Activated CD4-positive, alpha-beta T cell treated with anti-CD3 and anti-CD28 coated beads, Interleukin-2, amount 10 ng/mL, durations not matched to agents 7 days and 5 days (primary cell): ENCODE data around the gene ETNPPL. TPM values are rescaled to one million over a fixed set of nuclear protein-coding genes. Genes with fewer than 3 reads are reported as not detected.

ENCODE experiments used
- CTCF ChIA-PET: fragments of 350-600 bp; sonication (Branson Sonifier 250); formaldehyde crosslinking; loops from one replicate; lab custom pipeline; 2021; ENCODE audit warnings: antibody characterized with exemption; lab: Charles Lee
- POLR2A ChIA-PET: fragments of 350-600 bp; sonication (Branson Sonifier 250); formaldehyde crosslinking; loops from one replicate; lab custom pipeline; 2021; ENCODE audit warnings: antibody characterized with exemption; lab: Charles Lee
- DNase-seq: peaks from one replicate; pipeline ENCODE4 v3.0.0-alpha.2; 2020
- H3K27ac Mint-ChIP-seq: one replicate; pipeline ENCODE4 v1.8.0; 2021; ENCODE audit warnings: mild to moderate bottlenecking, moderate library complexity, mixed read lengths
- H3K27me3 Mint-ChIP-seq: one replicate; pipeline ENCODE4 v1.8.0; 2021; ENCODE audit warnings: mixed read lengths
- H3K36me3 Mint-ChIP-seq: one replicate; pipeline ENCODE4 v1.8.0; 2021; ENCODE audit warnings: low read depth, mixed read lengths
- H3K4me1 Mint-ChIP-seq: one replicate; pipeline ENCODE4 v1.8.0; 2021; ENCODE audit warnings: mixed read lengths
- H3K4me3 Mint-ChIP-seq: one replicate; pipeline ENCODE4 v1.8.0; 2021; ENCODE audit warnings: mild to moderate bottlenecking, moderate library complexity, mixed read lengths
- H3K9me3 Mint-ChIP-seq: one replicate; pipeline ENCODE4 v1.8.0; 2021; ENCODE audit warnings: mixed read lengths
- total RNA-seq, 2 experiments: library from RNA; stranded (reverse); gene quantifications; one replicate each; pipeline ENCODE4 v1.2.3, GENCODE V29; 2021

The ETNPPL gene
- total RNA-seq, 2 experiments from 2014 or later = not detected

DNA sequence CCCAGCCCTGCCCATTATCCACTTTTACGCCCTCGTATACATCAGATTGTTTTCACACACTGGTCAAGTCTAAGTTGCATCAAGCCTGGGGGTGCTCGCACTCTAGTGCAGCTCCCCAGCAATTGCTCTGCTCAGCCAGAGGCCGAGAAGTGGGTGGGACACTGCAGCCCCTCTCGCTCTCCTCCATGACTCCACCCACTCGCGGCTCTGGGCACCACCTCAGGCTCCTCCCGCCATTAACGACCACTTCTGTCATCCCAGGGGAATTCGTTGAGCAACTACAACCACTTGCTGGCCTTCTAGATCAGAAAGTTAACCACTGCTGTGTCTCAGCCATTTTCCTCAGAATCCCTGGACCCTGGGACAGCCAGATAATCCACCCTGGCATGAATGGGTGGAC lies 53.6 kb downstream of the ETNPPL start:
- H3K4me3 Mint-ChIP-seq = no peak overlapping the region
- H3K36me3 Mint-ChIP-seq = no peaks in the 10 kb centered on the region
- CTCF ChIA-PET = no interaction called here
- H3K27ac Mint-ChIP-seq = no peak overlapping the region
- POLR2A ChIA-PET = no interaction called here
- no peaks in the 10 kb centered on the region for H3K27me3 Mint-ChIP-seq
- H3K4me1 Mint-ChIP-seq = no peaks in the 10 kb centered on the region
- no peak for DNase-seq
- H3K9me3 Mint-ChIP-seq = no peaks in the 10 kb centered on the region

GRCh38 chr4:108706289-108706688 lies 56.6 kb downstream of the ETNPPL start:
- DNase-seq = no peak
- Mint-ChIP-seq H3K27ac (no peak overlapping the region), H3K4me1 (peaks cover 16% of the 10 kb centered on the region), H3K9me3 (no peaks in the 10 kb centered on the region), H3K4me3 (no peak overlapping the region), H3K36me3 (no peaks in the 10 kb centered on the region), H3K27me3 (no peaks in the 10 kb centered on the region)
- ChIA-PET POLR2A (no interaction called here), CTCF (interaction anchor here (0.9 kb wide), 1 partner anchor 13 kb away, joined by 3 read pairs; no protein-coding TSS in a partner anchor)

GRCh38 chr4:108703966-108704365 lies 58.9 kb downstream of the ETNPPL start:
- H3K4me3 Mint-ChIP-seq = no peak overlapping the region
- H3K27ac Mint-ChIP-seq = no peak overlapping the region
- POLR2A ChIA-PET = no interaction called here
- peaks cover 20% of the 10 kb centered on the region for H3K4me1 Mint-ChIP-seq
- H3K36me3 Mint-ChIP-seq = no peaks in the 10 kb centered on the region
- no peaks in the 10 kb centered on the region for H3K27me3 Mint-ChIP-seq
- DNase-seq = no peak
- H3K9me3 Mint-ChIP-seq = no peaks in the 10 kb centered on the region
- CTCF ChIA-PET = interaction anchor here (0.7 kb wide), 1 partner anchor 1695 kb away, joined by 3 read pairs; no protein-coding TSS in a partner anchor

DNA sequence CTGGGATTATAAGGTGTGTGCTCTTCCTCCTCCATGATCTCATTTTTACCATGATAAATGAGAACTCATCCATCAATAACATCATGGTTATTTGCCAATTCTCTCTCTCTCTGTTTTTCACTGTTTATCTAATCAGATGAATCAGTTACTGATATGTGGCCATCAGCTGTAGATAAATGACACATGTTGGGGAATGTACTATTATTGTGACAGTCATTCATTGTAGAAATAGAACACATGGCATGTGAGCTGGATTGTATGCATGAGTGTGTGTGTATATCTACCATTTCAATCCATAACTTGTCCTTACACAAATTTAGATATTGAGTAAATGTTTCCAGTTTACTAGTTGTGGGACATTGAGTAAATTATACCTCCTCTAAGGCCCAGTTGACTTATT lies 59.5 kb downstream of the ETNPPL start:
- Mint-ChIP-seq H3K4me3 (no peak overlapping the region), H3K9me3 (no peaks in the 10 kb centered on the region), H3K4me1 (peaks cover 20% of the 10 kb centered on the region), H3K27me3 (no peaks in the 10 kb centered on the region), H3K27ac (no peak overlapping the region), H3K36me3 (no peaks in the 10 kb centered on the region)
- CTCF ChIA-PET = no interaction called here
- POLR2A ChIA-PET = no interaction called here
- DNase-seq = no peak

DNA sequence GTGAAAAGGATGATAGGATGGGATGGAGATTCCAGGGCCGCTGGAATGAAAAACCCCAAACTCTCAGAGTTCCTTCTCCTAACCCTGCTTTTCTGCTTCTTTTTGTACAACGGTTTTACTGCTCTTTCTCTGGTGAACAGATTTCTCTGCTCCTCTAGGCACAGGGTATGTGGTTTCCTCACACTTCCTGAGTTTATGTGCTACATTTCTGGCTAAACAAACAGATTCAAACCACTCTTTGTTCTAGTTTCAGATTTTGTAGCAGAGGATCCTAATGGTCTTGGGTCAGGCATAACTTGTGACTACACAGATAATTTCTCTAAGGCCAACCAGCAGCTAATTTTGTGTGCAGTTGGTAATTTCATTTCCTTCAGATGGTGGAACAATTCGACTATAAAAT lies 59.9 kb downstream of the ETNPPL start:
- POLR2A ChIA-PET = no interaction called here
- no peaks in the 10 kb centered on the region for H3K36me3 Mint-ChIP-seq
- CTCF ChIA-PET = no interaction called here
- peaks cover 20% of the 10 kb centered on the region for H3K4me1 Mint-ChIP-seq
- DNase-seq = peak; percentile 8
- no peaks in the 10 kb centered on the region for H3K9me3 Mint-ChIP-seq
- no peaks in the 10 kb centered on the region for H3K27me3 Mint-ChIP-seq
- H3K4me3 Mint-ChIP-seq = no peak overlapping the region
- peak overlapping the region; percentile 37 for H3K27ac Mint-ChIP-seq

- no peak for DNase-seq
- CTCF ChIA-PET = no interaction called here
- peaks cover 20% of the 10 kb centered on the region for H3K4me1 Mint-ChIP-seq
- no peaks in the 10 kb centered on the region for H3K36me3 Mint-ChIP-seq
- no peaks in the 10 kb centered on the region for H3K27me3 Mint-ChIP-seq
- H3K27ac Mint-ChIP-seq = no peak overlapping the region
- H3K4me3 Mint-ChIP-seq = no peak overlapping the region
- POLR2A ChIA-PET = no interaction called here
- H3K9me3 Mint-ChIP-seq = no peaks in the 10 kb centered on the region
These were observed 62.6 kb downstream of the ETNPPL start for GRCh38 chr4:108700081-108700757.

DNA sequence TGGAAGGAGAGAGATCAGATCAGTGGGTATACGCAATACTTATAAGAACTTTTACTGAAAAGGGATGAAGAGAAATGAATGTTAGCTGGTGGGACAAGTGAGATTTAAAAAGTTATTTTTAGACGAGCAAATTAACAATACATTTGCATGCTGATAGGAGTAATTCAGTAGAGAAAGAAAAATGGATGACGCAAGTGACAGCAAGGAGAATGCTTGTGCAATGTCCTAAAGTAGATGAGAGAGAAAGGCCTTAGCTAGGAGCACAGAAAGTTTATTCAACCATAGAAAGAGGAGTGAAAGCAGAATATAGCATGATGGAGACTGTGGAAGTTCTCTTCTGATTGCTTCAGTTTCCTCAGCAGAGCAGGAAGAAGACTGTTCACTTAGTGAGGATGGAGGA lies 66.7 kb downstream of the ETNPPL start:
- no peaks in the 10 kb centered on the region for H3K27me3 Mint-ChIP-seq
- CTCF ChIA-PET = no interaction called here
- H3K4me1 Mint-ChIP-seq = peaks cover 4% of the 10 kb centered on the region
- H3K27ac Mint-ChIP-seq = no peak overlapping the region
- DNase-seq = no peak
- H3K4me3 Mint-ChIP-seq = no peak overlapping the region
- POLR2A ChIA-PET = no interaction called here
- H3K36me3 Mint-ChIP-seq = no peaks in the 10 kb centered on the region
- H3K9me3 Mint-ChIP-seq = no peaks in the 10 kb centered on the region

DNA sequence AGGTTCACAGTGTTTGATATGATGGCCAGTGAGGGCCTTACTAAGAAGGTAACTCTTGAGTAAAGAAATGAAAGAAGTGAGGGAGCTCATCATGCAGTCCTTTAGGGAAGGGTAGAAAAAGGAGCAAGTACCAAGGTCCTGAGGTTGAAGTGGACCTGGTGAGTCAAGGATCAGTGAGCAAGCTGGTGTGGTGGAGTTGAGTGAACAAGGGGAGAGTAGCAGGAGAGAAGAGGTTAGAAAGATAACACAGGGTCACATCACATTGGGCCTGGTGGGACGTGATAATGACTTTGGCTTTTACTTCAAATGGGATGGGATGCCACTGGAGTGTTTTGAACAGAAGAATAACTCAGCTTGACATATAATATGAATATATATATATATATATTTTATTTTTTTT lies 67.8 kb downstream of the ETNPPL start:
- no peaks in the 10 kb centered on the region for H3K36me3 Mint-ChIP-seq
- no peak for DNase-seq
- H3K4me3 Mint-ChIP-seq = no peak overlapping the region
- H3K9me3 Mint-ChIP-seq = no peaks in the 10 kb centered on the region
- no peak overlapping the region for H3K27ac Mint-ChIP-seq
- CTCF ChIA-PET = no interaction called here
- no peaks in the 10 kb centered on the region for H3K27me3 Mint-ChIP-seq
- H3K4me1 Mint-ChIP-seq = no peaks in the 10 kb centered on the region
- POLR2A ChIA-PET = no interaction called here

DNA sequence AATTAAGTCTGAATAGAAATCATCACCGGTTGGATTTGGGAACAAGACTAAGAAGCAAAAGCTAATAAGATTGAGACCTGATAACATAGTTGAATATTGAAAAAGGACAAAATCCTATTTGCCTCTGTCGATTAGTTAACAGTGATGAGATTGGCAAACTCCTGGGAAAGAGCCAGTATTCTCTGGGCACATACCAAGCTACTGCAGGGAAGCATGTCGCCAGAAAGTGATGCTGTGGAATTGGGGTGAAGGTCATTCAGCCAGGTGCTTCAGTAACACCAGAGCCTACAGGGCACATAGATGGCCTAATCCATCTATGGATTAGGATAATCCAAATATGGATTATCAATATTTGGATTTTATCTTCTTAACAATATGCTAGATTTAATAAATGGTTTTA lies 68.4 kb downstream of the ETNPPL start:
- H3K4me3 Mint-ChIP-seq = no peak overlapping the region
- ChIA-PET POLR2A (no interaction called here), CTCF (interaction anchor here (0.8 to 1.2 kb wide), 2 partner anchors 12 to 502 kb away, joined by 3 read pairs; no protein-coding TSS in a partner anchor)
- H3K4me1 Mint-ChIP-seq = no peaks in the 10 kb centered on the region
- H3K36me3 Mint-ChIP-seq = no peaks in the 10 kb centered on the region
- no peaks in the 10 kb centered on the region for H3K9me3 Mint-ChIP-seq
- no peak overlapping the region for H3K27ac Mint-ChIP-seq
- H3K27me3 Mint-ChIP-seq = no peaks in the 10 kb centered on the region
- no peak for DNase-seq

- Mint-ChIP-seq H3K27ac (no peak overlapping the region), H3K36me3 (no peaks in the 10 kb centered on the region), H3K9me3 (no peaks in the 10 kb centered on the region), H3K4me1 (no peaks in the 10 kb centered on the region), H3K4me3 (no peak overlapping the region), H3K27me3 (no peaks in the 10 kb centered on the region)
- ChIA-PET CTCF (interaction anchor here (0.8 to 1.2 kb wide), 2 partner anchors 13 to 502 kb away, joined by 3 read pairs; no protein-coding TSS in a partner anchor), POLR2A (no interaction called here)
- no peak for DNase-seq
These were observed 69.0 kb downstream of the ETNPPL start for GRCh38 chr4:108693819-108694218.

GRCh38 chr4:108693211-108693610 lies 69.6 kb downstream of the ETNPPL start:
- H3K4me3 Mint-ChIP-seq = no peak overlapping the region
- ChIA-PET CTCF (interaction anchor here (1.2 kb wide), 1 partner anchor 13 kb away, joined by 3 read pairs; no protein-coding TSS in a partner anchor), POLR2A (no interaction called here)
- H3K36me3 Mint-ChIP-seq = no peaks in the 10 kb centered on the region
- H3K9me3 Mint-ChIP-seq = no peaks in the 10 kb centered on the region
- H3K27ac Mint-ChIP-seq = no peak overlapping the region
- H3K27me3 Mint-ChIP-seq = no peaks in the 10 kb centered on the region
- H3K4me1 Mint-ChIP-seq = no peaks in the 10 kb centered on the region
- DNase-seq = no peak
